Gastroesophageal sphincter (tissue), 4 donors: Measurements from ENCODE around the gene ZNRD2. TPM values are rescaled to one million over a fixed set of nuclear protein-coding genes. Genes with fewer than 3 reads are reported as not detected.

Experiments used
- ATAC-seq: fragments of 150-250 bp; one replicate; pipeline ENCODE4 v1.9.1; 2016; ENCODE audit warnings: mild to moderate bottlenecking, moderate library complexity
- H3K27ac ChIP-seq, 4 donors: fragments of 200-600 bp; sonication (generic) in 3 of 4; 1 replicate in 3 of 4; 2 replicates in 1 of 4; pipeline ENCODE4 v1.5.1; 2016 to 2019
- H3K27me3 ChIP-seq: fragments of 200-600 bp; sonication (generic); one replicate; pipeline ENCODE4 v1.5.1; 2019
- H3K36me3 ChIP-seq, 2 donors: fragments of 200-600 bp; sonication (generic); one replicate each; pipeline ENCODE4 v1.5.1; 2019; ENCODE audit warnings: control low read depth in 1 of 2
- H3K4me1 ChIP-seq, 3 donors: fragments of 200-600 bp; sonication (generic); 1 replicate in 2 of 3; 2 replicates in 1 of 3; pipeline ENCODE4 v1.5.1; 2016 to 2019; ENCODE audit warnings: control low read depth in 2 of 3
- H3K4me3 ChIP-seq, 2 donors: fragments of 200-600 bp; sonication (generic); one replicate each; pipeline ENCODE4 v1.5.1; 2019; ENCODE audit warnings: mild to moderate bottlenecking in 1 of 2, moderate library complexity in 1 of 2
- H3K9me3 ChIP-seq, 3 donors: fragments of 200-600 bp; sonication (generic); one replicate each; pipeline ENCODE4 v1.5.1; 2017 to 2019; ENCODE audit warnings: control low read depth in 2 of 3
- EP300 ChIP-seq: sonication (generic); formaldehyde crosslinking; IDR thresholded peaks from one replicate; pipeline ENCODE4 v1.6.1; 2017; ENCODE audit warnings: antibody characterized with exemption, mild to moderate bottlenecking
- POLR2A ChIP-seq, 2 donors: fragments of 450-650 bp; IDR thresholded peaks; one replicate each; pipeline ENCODE4 v1.6.1; 2017; ENCODE audit warnings: antibody characterized with exemption in 2 of 2, mild to moderate bottlenecking in 2 of 2, moderate library complexity in 1 of 2
- POLR2AphosphoS5 ChIP-seq: sonication (generic); formaldehyde crosslinking; IDR thresholded peaks from one replicate; pipeline ENCODE4 v1.6.1; 2017; ENCODE audit warnings: antibody characterized with exemption
- WGBS, 2 donors: methylation state at CpG; one replicate each; pipeline ENCODE4 v1.1.5; 2018; ENCODE audit warnings: low coverage in 1 of 2; 5-methylcytosine and 5-hydroxymethylcytosine counted together
- total RNA-seq, 4 donors: library from RNA; depleted of rRNA; stranded (reverse); fragments of >200 nt; gene quantifications; one replicate each; pipeline ENCODE4 v1.1.0, GENCODE V29; 2016
- TF ChIP-seq, protein P1 (sequence below), 4 experiments: fragments of 200-600 bp in 2 of 4; fragments of 450-650 bp in 2 of 4; sonication (generic) in 1 of 4; IDR thresholded peaks; one replicate each; pipeline ENCODE4 v1.5.1; 2017 to 2019; ENCODE audit warnings: antibody characterized with exemption in 4 of 4, mild to moderate bottlenecking in 2 of 4, moderate library complexity in 2 of 4

Gene ZNRD2
- total RNA-seq, 4 donors from 2014 or later = 38.4 to 73.5 (median 43.5) TPM

DNA sequence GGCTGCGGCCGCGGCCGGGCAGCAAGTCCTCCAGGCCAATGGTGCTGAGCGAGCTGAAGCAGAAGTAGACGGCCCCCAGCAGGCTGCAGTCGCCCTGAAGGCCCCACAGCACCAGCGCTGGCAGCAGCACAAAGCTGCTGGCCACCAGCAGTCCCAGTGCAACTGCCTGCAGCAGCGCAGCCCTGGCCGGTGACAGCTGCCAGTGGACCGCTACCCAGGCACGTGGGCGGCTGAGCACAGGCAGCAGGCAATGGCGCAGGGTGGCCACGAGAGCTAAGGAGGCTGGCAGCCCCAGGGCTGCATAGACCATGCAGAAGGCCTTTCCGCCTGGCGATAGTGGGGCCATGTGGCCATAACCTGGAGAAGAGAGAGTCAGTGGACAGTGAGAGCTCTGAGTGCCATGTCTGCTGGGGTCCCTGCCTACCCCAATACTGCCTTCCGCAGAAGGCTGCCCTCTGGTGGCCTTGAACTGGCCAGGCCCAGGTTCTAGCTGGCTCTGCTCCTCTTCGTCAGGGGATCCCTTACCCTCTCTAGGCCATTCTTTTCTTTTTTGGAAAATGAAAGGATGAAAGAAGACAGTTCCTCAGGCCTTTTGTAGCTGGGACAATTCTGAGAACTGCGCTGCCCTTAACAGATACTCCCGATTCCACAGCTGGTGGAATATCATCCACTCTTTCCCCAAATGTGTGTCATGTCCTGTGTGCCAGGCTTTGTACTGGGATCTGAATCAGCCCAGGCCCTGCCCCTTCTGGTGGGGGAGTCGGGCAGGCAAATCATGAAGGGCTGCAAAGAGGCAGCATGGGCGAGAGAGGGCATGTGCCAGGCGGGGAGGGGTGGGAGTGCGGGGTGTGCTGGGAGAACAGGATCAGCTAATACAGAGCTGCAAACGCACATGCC is 23.5 kb downstream of the ZNRD2 start:
- Histone ChIP-seq H3K36me3 (peaks cover 0 to 65% of the 10 kb centered on the region in 2 donors), H3K4me3 (no peak overlapping the region), H3K27me3 (no peaks in the 10 kb centered on the region), H3K4me1 (peaks cover 0 to 72% (median 14%) of the 10 kb centered on the region in 3 donors), H3K9me3 (no peaks in the 10 kb centered on the region), H3K27ac (peak overlapping the region in 3 of 4 donors; percentile 48 to 86 (median 72))
- ATAC-seq = peak; percentile 52
- 33 to 53% methylated on average over 1 to 5 of the region's 26 CpGs for WGBS, 2 donors
- TF ChIP-seq, protein P1, sequence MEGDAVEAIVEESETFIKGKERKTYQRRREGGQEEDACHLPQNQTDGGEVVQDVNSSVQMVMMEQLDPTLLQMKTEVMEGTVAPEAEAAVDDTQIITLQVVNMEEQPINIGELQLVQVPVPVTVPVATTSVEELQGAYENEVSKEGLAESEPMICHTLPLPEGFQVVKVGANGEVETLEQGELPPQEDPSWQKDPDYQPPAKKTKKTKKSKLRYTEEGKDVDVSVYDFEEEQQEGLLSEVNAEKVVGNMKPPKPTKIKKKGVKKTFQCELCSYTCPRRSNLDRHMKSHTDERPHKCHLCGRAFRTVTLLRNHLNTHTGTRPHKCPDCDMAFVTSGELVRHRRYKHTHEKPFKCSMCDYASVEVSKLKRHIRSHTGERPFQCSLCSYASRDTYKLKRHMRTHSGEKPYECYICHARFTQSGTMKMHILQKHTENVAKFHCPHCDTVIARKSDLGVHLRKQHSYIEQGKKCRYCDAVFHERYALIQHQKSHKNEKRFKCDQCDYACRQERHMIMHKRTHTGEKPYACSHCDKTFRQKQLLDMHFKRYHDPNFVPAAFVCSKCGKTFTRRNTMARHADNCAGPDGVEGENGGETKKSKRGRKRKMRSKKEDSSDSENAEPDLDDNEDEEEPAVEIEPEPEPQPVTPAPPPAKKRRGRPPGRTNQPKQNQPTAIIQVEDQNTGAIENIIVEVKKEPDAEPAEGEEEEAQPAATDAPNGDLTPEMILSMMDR (IDR thresholded peaks at IDR 0.05) = peak in 3 of 4 experiments; percentile 77 to 81 (median 77)
- TF ChIP-seq POLR2A (IDR thresholded peaks at IDR 0.05) (no peak), POLR2AphosphoS5 (peak; percentile 27), EP300 (no peak)

DNA sequence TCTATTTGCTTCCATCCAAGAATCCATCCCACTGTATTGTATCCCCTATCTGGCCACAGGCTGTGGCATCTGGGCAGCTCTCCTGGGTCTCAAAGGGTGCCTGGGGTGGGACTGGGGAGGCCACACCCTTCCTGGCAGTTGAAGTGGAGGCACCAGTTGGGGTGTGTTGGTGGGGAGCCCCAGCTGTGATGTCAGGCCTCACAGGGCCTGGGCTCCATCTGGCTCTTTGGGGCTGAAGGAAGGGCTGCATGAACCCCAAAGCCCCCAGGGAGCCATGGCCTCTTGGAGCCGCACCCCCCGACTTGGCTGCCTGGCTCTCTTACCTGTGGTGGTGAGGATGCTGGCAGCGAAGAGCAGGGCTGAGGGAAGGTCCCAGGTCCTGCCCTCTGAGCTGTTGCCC is 24.9 kb downstream of the ZNRD2 start:
- peaks cover 0 to 68% of the 10 kb centered on the region in 2 donors for H3K36me3 ChIP-seq
- WGBS, 2 donors = no CpG with 5 or more reads among the region's 3 CpGs
- H3K27ac ChIP-seq = peak overlapping the region in 2 of 4 donors; percentile 20 to 72
- no peak for ATAC-seq
- H3K27me3 ChIP-seq = no peaks in the 10 kb centered on the region
- H3K4me1 ChIP-seq = peaks cover 0 to 58% (median 13%) of the 10 kb centered on the region in 3 donors
- H3K9me3 ChIP-seq = no peaks in the 10 kb centered on the region
- no peak overlapping the region for H3K4me3 ChIP-seq
- TF ChIP-seq POLR2A (IDR thresholded peaks at IDR 0.05) (no peak), POLR2AphosphoS5 (no peak), EP300 (no peak)
- TF ChIP-seq, protein P1 (IDR thresholded peaks at IDR 0.05) = no peak

DNA sequence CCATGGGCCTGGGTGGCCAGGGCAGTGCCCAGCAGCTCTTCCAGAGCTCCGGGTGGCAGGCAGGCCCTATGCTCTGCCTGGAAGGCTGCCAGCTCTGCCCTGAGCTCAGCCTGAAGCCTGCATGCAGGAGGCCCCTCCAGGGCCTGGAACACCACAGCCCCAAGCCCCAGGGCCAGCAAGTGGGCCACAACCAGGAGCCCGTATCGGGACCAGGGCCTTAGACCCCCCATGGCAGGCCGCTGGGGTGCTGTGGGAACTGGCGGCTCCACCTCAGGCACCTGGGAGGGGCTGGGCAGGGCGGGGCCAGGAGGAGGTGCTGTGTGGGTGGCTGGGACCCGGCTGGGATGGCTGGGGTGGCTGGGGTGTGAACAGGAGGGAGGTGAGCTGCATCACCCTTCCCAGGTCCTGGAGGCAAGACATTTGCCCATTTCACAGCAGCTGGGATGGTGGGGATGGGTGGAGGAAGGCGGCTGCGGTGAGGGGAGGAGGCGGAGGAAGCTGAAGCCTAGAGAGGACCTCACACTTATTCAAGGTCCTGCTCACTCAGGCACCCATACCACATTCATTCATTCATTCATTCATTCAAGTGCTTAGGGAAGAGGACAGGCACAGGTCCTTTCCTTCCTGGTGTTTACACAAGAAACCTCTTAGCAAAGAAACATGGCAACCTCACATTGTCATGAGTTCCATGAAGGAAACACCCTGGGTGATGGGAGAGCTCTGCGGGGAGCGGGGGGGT is 25.4 kb downstream of the ZNRD2 start, which contains the start of gene KCNK7:
Gene KCNK7 (minus strand): TSS at position 258 of the 739 bp plus-strand sequence. CDS start 28 bp downstream, at position 230.
- H3K27me3 ChIP-seq = no peaks in the 10 kb centered on the region
- TF ChIP-seq POLR2A (IDR thresholded peaks at IDR 0.05) = peak in 1 of 2 donors; percentile 6
- TF ChIP-seq, protein P1 (IDR thresholded peaks at IDR 0.05) = no peak
- H3K9me3 ChIP-seq = no peaks in the 10 kb centered on the region
- H3K36me3 ChIP-seq = peaks cover 0 to 68% of the 10 kb centered on the region in 2 donors
- H3K27ac ChIP-seq = peak within 1 kb of the TSS in 2 of 4 donors; percentile 20 to 72
- ATAC-seq = no peak
- H3K4me1 ChIP-seq = peaks cover 0 to 53% (median 13%) of the 10 kb centered on the region in 3 donors
- no peak within 1 kb of the TSS for H3K4me3 ChIP-seq
- 0 to 85% methylated on average over 1 to 5 of the region's 12 CpGs for WGBS, 2 donors

DNA sequence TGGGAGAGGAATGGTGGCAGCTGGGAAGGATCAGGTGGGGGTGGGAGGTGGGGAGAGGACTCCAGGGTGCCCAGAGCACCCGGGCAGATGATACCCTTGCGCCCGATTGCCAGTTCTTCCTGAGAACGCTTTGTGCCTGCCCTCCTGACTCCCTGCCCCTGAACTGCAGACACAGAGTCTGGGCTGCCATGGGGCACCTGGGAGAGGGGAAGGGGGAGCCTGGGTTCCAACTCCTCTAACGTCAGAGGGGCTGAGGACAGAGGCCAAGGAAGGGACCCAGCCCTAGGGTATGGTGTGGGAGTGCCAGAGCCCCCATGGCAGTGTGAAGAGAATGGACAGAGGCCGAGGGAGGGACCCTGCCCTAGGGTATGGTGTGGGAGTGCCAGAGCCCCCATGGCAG is 26.2 kb downstream of the ZNRD2 start:
- 40% methylated on average over 1 of the region's 6 CpGs; no CpG with 5 or more reads in 1 of the 2 donors for WGBS, 2 donors
- Histone ChIP-seq H3K4me1 (peaks cover 0 to 46% (median 13%) of the 10 kb centered on the region in 3 donors), H3K27me3 (no peaks in the 10 kb centered on the region), H3K27ac (no peak overlapping the region), H3K4me3 (no peak overlapping the region), H3K36me3 (peaks cover 0 to 68% of the 10 kb centered on the region in 2 donors), H3K9me3 (no peaks in the 10 kb centered on the region)
- ATAC-seq = no peak
- TF ChIP-seq POLR2AphosphoS5 (no peak), EP300 (no peak), POLR2A (IDR thresholded peaks at IDR 0.05) (no peak)
- TF ChIP-seq, protein P1 (IDR thresholded peaks at IDR 0.05) = no peak
